ENCODE measurements around the gene FARS2. TPM values are rescaled to one million over a fixed set of nuclear protein-coding genes. Genes with fewer than 3 reads are reported as not detected.

Gene FARS2
- total and polyA plus RNA-seq, 4 donors = 9.2 to 31.4 (median 19.4) TPM

GRCh38 chr6:5250911-5251310 is 10.4 kb upstream of the FARS2 start:
- Histone ChIP-seq H3K27me3 (ENCODE audit: control insufficient read depth in 3 of 3, insufficient read depth in 3 of 3, low read length in 2 of 3) (no peaks in the 10 kb centered on the region), H3K27ac (ENCODE audit: low read depth in 1 of 2, low read length in 1 of 2) (no peak overlapping the region), H3K9ac (ENCODE audit: insufficient read depth in 1 of 2, low read length in 2 of 2) (no peak overlapping the region), H3K4me3 (no peak overlapping the region), H3K36me3 (ENCODE audit: control insufficient read depth in 4 of 4, insufficient read depth in 4 of 4, low read length in 4 of 4) (peaks cover 0 to 6% (median 2%) of the 10 kb centered on the region in 4 donors), H3K9me3 (ENCODE audit: control insufficient read depth in 4 of 4, insufficient read depth in 3 of 4, low read length in 3 of 4) (no peaks in the 10 kb centered on the region), H3K4me1 (ENCODE audit: control insufficient read depth in 5 of 5, insufficient read depth in 5 of 5, low read length in 5 of 5) (peaks cover 0 to 5% (median 0%) of the 10 kb centered on the region in 5 donors)
- no peak for TF ChIP-seq CTCF (IDR thresholded peaks at IDR 0.05; ENCODE audit: control extremely low read depth, extremely low read depth)
- ATAC-seq (ENCODE audit: insufficient read depth, low FRiP score) = no peak
- peak in 1 of 3 donors; percentile 19 for DNase-seq
- 76 to 90% methylated on average over 4 of the region's 4 CpGs for WGBS, 2 donors

DNA sequence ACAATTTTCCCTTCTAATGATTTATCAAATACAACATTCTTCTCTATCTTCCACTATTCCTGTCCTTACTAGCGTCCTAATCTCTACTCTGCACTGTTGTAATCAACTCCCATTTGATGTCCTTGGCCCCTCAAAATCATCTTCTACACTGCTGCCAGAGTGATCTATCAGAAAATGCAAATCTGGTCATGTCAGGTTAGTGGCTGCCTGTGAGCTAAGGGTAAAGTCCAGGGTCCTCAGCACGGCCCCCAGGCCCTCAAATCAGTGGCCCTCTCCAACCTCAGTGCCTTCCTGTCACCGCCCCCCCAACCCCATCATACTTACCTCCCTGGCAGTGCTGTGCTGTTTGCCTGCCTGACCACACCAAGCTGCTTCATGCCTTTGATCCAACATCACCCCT is 4.4 kb upstream of the FARS2 start:
- no peak overlapping the region for H3K9ac ChIP-seq (ENCODE audit: insufficient read depth in 1 of 2, low read length in 2 of 2)
- no peaks in the 10 kb centered on the region for H3K9me3 ChIP-seq (ENCODE audit: control insufficient read depth in 4 of 4, insufficient read depth in 3 of 4, low read length in 3 of 4)
- H3K4me1 ChIP-seq (ENCODE audit: control insufficient read depth in 5 of 5, insufficient read depth in 5 of 5, low read length in 5 of 5) = peaks cover 0 to 8% (median 4%) of the 10 kb centered on the region in 5 donors
- DNase-seq (no peak), ATAC-seq (ENCODE audit: insufficient read depth, low FRiP score) (no peak)
- no peak overlapping the region for H3K4me3 ChIP-seq
- WGBS, 2 donors = 97 to 99% methylated on average over 3 of the region's 3 CpGs
- peaks cover 0 to 5% (median 0%) of the 10 kb centered on the region in 4 donors for H3K36me3 ChIP-seq (ENCODE audit: control insufficient read depth in 4 of 4, insufficient read depth in 4 of 4, low read length in 4 of 4)
- TF ChIP-seq CTCF (IDR thresholded peaks at IDR 0.05; ENCODE audit: control extremely low read depth, extremely low read depth) = no peak
- H3K27ac ChIP-seq (ENCODE audit: low read depth in 1 of 2, low read length in 1 of 2) = no peak overlapping the region
- no peaks in the 10 kb centered on the region for H3K27me3 ChIP-seq (ENCODE audit: control insufficient read depth in 3 of 3, insufficient read depth in 3 of 3, low read length in 2 of 3)

DNA sequence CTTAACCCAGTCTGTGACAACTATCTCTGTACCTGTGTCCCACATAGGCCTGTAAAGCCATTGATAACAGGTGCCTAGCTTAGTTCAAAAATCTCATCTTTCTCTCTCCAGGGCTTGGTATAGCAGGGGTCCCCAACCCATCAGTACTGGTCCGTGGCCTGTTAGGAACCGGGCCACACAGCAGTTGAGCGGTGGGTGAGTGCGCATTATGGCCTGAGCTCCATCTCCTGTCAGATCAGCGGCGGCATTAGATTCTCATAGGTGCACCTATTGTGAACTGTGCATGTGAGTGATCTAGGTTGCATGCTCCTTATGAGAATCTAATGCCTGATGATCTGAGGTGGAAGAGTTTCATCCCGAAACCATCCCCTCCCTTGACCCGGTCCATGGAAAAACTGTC is 3.9 kb upstream of the FARS2 start:
- no peak overlapping the region for H3K9ac ChIP-seq (ENCODE audit: insufficient read depth in 1 of 2, low read length in 2 of 2)
- H3K4me3 ChIP-seq = no peak overlapping the region
- DNase-seq (no peak), ATAC-seq (ENCODE audit: insufficient read depth, low FRiP score) (no peak)
- peaks cover 0 to 12% (median 4%) of the 10 kb centered on the region in 5 donors for H3K4me1 ChIP-seq (ENCODE audit: control insufficient read depth in 5 of 5, insufficient read depth in 5 of 5, low read length in 5 of 5)
- H3K27ac ChIP-seq (ENCODE audit: low read depth in 1 of 2, low read length in 1 of 2) = no peak overlapping the region
- H3K36me3 ChIP-seq (ENCODE audit: control insufficient read depth in 4 of 4, insufficient read depth in 4 of 4, low read length in 4 of 4) = peaks cover 0 to 2% (median 0%) of the 10 kb centered on the region in 4 donors
- 98% methylated on average over 8 of the region's 8 CpGs for WGBS, 2 donors
- no peaks in the 10 kb centered on the region for H3K9me3 ChIP-seq (ENCODE audit: control insufficient read depth in 4 of 4, insufficient read depth in 3 of 4, low read length in 3 of 4)
- H3K27me3 ChIP-seq (ENCODE audit: control insufficient read depth in 3 of 3, insufficient read depth in 3 of 3, low read length in 2 of 3) = no peaks in the 10 kb centered on the region
- no peak for TF ChIP-seq CTCF (IDR thresholded peaks at IDR 0.05; ENCODE audit: control extremely low read depth, extremely low read depth)

GRCh38 chr6:5259428-5259827 is 1.9 kb upstream of the FARS2 start:
- Histone ChIP-seq H3K27me3 (ENCODE audit: control insufficient read depth in 3 of 3, insufficient read depth in 3 of 3, low read length in 2 of 3) (no peaks in the 10 kb centered on the region), H3K36me3 (ENCODE audit: control insufficient read depth in 4 of 4, insufficient read depth in 4 of 4, low read length in 4 of 4) (no peaks in the 10 kb centered on the region), H3K4me1 (ENCODE audit: control insufficient read depth in 5 of 5, insufficient read depth in 5 of 5, low read length in 5 of 5) (peaks cover 0 to 18% (median 4%) of the 10 kb centered on the region in 5 donors), H3K9ac (ENCODE audit: insufficient read depth in 1 of 2, low read length in 2 of 2) (no peak overlapping the region), H3K4me3 (no peak overlapping the region), H3K27ac (ENCODE audit: low read depth in 1 of 2, low read length in 1 of 2) (peak overlapping the region in 1 of 2 donors; percentile 50), H3K9me3 (ENCODE audit: control insufficient read depth in 4 of 4, insufficient read depth in 3 of 4, low read length in 3 of 4) (no peaks in the 10 kb centered on the region)
- TF ChIP-seq CTCF (IDR thresholded peaks at IDR 0.05; ENCODE audit: control extremely low read depth, extremely low read depth) = no peak
- DNase-seq = no peak
- whole genome bisulfite sequencing, 2 donors = 76 to 77% methylated on average over 3 of the region's 3 CpGs
- ATAC-seq (ENCODE audit: insufficient read depth, low FRiP score) = no peak
